Astrocyte (in vitro differentiated cells and primary cell): ENCODE measurements around the gene DUS3L. TPM values are rescaled to one million over a fixed set of nuclear protein-coding genes. Genes with fewer than 3 reads are reported as not detected.

Experiments
- DNase-seq: peaks from one replicate; pipeline ENCODE4 v3.0.0-alpha.2; 2010; ENCODE audit warnings: low read depth
- FAIRE-seq: peaks from 2 replicates; lab custom pipeline; 2011; peaks lifted over from hg19 to GRCh38; lab: Jason Lieb, UNC
- H2AFZ ChIP-seq: 2 replicates; pipeline ENCODE4 v1.6.0; 2012; ENCODE audit warnings: low read depth, low read length, inconsistent platforms
- H3K27ac ChIP-seq: 2 replicates; pipeline ENCODE4 v1.5.1; 2011; ENCODE audit warnings: low read depth, low read length, inconsistent platforms
- H3K27me3 ChIP-seq: 2 replicates; pipeline ENCODE4 v1.6.0; 2011; ENCODE audit warnings: low read length, inconsistent platforms; ENCODE audit not compliant: insufficient read depth
- H3K36me3 ChIP-seq: 2 replicates; pipeline ENCODE4 v1.5.1; 2011; ENCODE audit warnings: low read length, inconsistent platforms; ENCODE audit not compliant: insufficient read depth
- H3K4me1 ChIP-seq: 2 replicates; pipeline ENCODE4 v1.5.1; 2011; ENCODE audit warnings: low read length, inconsistent platforms; ENCODE audit not compliant: insufficient read depth
- H3K4me2 ChIP-seq: 2 replicates; pipeline ENCODE4 v1.6.0; 2012; ENCODE audit warnings: low read length, inconsistent platforms
- H3K4me3 ChIP-seq: 2 replicates; pipeline ENCODE4 v1.5.1; 2011; ENCODE audit warnings: low read depth, mild to moderate bottlenecking, low read length, inconsistent platforms; ENCODE audit not compliant: insufficient read depth
- H3K79me2 ChIP-seq: 2 replicates; pipeline ENCODE4 v1.6.0; 2012; ENCODE audit warnings: mild to moderate bottlenecking, low read length, inconsistent platforms; ENCODE audit not compliant: insufficient read depth
- H3K9ac ChIP-seq: 2 replicates; pipeline ENCODE4 v1.6.0; 2012; ENCODE audit warnings: mild to moderate bottlenecking, low read length, inconsistent platforms
- H3K9me3 ChIP-seq: 2 replicates; pipeline ENCODE4 v1.5.1; 2012; ENCODE audit warnings: low read depth, mild to moderate bottlenecking, low read length, inconsistent platforms; ENCODE audit not compliant: insufficient read depth
- H4K20me1 ChIP-seq: 2 replicates; pipeline ENCODE4 v1.6.0; 2012; ENCODE audit warnings: low read length, inconsistent platforms; ENCODE audit not compliant: insufficient read depth
- H3K27ac Mint-ChIP-seq: one replicate; pipeline ENCODE4 v1.8.0; 2021; ENCODE audit warnings: mild to moderate bottlenecking, mixed read lengths; ENCODE audit not compliant: unreplicated experiment
- H3K27me3 Mint-ChIP-seq: one replicate; pipeline ENCODE4 v1.8.0; 2021; ENCODE audit warnings: low read depth, mixed read lengths; ENCODE audit not compliant: unreplicated experiment
- H3K36me3 Mint-ChIP-seq: one replicate; pipeline ENCODE4 v1.8.0; 2021; ENCODE audit warnings: low read depth, mixed read lengths; ENCODE audit not compliant: unreplicated experiment
- H3K4me1 Mint-ChIP-seq: one replicate; pipeline ENCODE4 v1.8.0; 2021; ENCODE audit warnings: low read depth, mixed read lengths; ENCODE audit not compliant: unreplicated experiment
- H3K4me3 Mint-ChIP-seq: one replicate; pipeline ENCODE4 v1.8.0; 2021; ENCODE audit warnings: mild to moderate bottlenecking, moderate library complexity, mixed read lengths; ENCODE audit not compliant: unreplicated experiment
- H3K9me3 Mint-ChIP-seq: one replicate; pipeline ENCODE4 v1.8.0; 2021; ENCODE audit warnings: mild to moderate bottlenecking, mixed read lengths; ENCODE audit not compliant: unreplicated experiment
- EZH2 ChIP-seq: IDR thresholded peaks from 2 replicates; pipeline ENCODE4 v1.6.1; 2012; ENCODE audit warnings: mild to moderate bottlenecking, low read length, inconsistent platforms; ENCODE audit not compliant: insufficient read depth
- total RNA-seq: library from RNA; stranded (reverse); gene quantifications from 2 replicates; pipeline ENCODE4 v1.2.1, GENCODE V29; 2021
- TF ChIP-seq, protein P1 (sequence below): IDR thresholded peaks from 2 replicates; pipeline ENCODE4 v1.5.1; 2011; ENCODE audit warnings: low read depth, mild to moderate bottlenecking, inconsistent platforms, low read length, moderate library complexity; ENCODE audit not compliant: insufficient read depth

DUS3L gene
- total RNA-seq, 1 donor from 2014 or later = 18.4 TPM

DNA sequence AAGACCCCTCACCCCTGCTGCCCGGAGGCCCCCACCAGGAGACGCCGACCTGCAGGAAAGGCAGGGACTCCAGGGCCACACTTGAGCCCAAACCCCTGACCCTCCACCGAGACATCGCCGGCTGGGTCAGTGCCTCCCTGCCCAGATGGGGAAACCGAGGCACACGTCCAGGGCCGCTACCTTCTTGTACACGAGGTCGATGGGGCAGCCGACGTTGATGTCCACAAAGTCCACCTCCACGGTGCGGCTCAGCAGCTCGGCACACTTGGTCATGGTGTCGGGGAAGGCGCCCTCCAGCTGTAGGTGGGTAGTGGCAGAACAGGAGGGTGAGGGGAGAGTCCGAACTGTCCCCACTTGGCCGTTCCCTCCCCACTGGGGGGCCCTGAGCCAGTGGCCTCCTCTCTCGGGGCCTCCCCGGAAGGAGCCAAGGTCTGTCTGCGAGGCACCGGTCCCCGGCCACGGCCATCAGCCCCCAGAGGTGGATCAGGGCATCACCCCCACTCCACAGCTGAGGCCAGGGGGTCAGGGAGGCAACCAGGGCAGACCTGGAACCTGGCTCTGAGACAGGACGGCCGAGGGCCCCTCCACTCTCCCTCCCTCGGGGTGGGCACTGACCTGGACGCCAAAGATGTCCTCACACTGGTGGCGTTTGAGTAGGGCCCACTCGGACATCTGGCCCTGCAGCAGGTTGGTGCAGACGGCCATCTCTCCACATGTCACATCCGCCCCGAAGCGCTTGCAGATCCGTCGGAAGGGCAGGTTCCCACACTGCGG lies 3.4 kb downstream of the DUS3L start:
- peaks cover 9% of the 10 kb centered on the region for H3K79me2 ChIP-seq
- TF ChIP-seq EZH2 = no peak
- TF ChIP-seq, protein P1, sequence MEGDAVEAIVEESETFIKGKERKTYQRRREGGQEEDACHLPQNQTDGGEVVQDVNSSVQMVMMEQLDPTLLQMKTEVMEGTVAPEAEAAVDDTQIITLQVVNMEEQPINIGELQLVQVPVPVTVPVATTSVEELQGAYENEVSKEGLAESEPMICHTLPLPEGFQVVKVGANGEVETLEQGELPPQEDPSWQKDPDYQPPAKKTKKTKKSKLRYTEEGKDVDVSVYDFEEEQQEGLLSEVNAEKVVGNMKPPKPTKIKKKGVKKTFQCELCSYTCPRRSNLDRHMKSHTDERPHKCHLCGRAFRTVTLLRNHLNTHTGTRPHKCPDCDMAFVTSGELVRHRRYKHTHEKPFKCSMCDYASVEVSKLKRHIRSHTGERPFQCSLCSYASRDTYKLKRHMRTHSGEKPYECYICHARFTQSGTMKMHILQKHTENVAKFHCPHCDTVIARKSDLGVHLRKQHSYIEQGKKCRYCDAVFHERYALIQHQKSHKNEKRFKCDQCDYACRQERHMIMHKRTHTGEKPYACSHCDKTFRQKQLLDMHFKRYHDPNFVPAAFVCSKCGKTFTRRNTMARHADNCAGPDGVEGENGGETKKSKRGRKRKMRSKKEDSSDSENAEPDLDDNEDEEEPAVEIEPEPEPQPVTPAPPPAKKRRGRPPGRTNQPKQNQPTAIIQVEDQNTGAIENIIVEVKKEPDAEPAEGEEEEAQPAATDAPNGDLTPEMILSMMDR = no peak
- no peak for FAIRE-seq
- peaks cover 7% of the 10 kb centered on the region for H4K20me1 ChIP-seq
- Mint-ChIP-seq H3K36me3 (peaks cover 9% of the 10 kb centered on the region), H3K4me1 (peaks cover 5% of the 10 kb centered on the region), H3K27me3 (no peaks in the 10 kb centered on the region), H3K9me3 (peaks cover 2% of the 10 kb centered on the region), H3K4me3 (no peak overlapping the region), H3K27ac (no peak overlapping the region)
- no peaks in the 10 kb centered on the region for H3K27me3 ChIP-seq
- H3K9ac ChIP-seq = no peak overlapping the region
- peaks cover 7% of the 10 kb centered on the region for H3K4me1 ChIP-seq
- H3K4me2 ChIP-seq = no peak overlapping the region
- H3K4me3 ChIP-seq = no peak overlapping the region
- no peak for DNase-seq
- H2AFZ ChIP-seq = no peak overlapping the region
- H3K9me3 ChIP-seq = no peaks in the 10 kb centered on the region
- H3K36me3 ChIP-seq = peaks cover 5% of the 10 kb centered on the region
- H3K27ac ChIP-seq = no peak overlapping the region

DNA sequence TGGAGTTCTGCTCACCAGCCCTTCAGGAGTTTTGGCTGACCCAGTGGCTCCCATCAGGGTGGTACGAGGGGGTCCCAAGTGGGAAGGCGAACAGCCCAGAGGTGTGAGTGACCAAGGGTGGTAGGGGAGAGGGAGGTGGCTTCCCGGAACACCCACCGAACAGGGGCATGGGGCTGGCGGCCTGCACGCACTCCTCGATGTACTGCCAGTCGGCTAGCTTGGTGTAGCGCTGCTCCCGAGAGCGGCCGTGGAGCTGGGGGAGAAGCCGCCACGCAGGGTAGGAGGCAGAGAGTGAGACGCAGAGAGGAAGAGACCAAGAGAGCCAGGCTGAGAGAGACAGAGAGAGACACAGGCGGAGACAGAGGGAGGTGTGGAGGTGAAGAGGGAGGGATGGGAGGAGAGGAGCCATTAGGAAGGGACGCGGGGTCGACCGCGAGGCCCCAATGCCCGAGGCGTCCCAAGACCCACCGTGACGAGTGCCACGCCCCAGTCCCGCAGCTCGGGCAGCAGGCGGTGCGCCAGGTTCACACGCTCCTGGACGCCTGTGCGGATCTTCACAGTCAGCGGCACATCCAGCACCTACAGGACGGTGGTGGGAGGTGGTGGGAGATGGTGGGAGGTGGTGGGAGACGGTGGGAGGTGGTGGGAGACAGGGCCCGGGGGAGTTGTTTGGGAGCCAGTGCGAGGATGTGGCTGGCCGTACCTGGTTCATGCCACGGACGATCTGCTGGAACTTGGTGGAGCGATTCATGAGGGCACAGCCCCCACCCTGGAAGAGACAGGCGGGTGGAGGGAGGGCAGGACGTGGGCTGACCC lies 4.2 kb downstream of the DUS3L start:
- no peak overlapping the region for H3K27ac Mint-ChIP-seq
- Histone ChIP-seq H4K20me1 (peaks cover 7% of the 10 kb centered on the region), H3K79me2 (peaks cover 9% of the 10 kb centered on the region), H3K27ac (no peak overlapping the region), H3K9me3 (no peaks in the 10 kb centered on the region), H3K4me2 (no peak overlapping the region), H2AFZ (no peak overlapping the region), H3K4me3 (no peak overlapping the region), H3K27me3 (no peaks in the 10 kb centered on the region), H3K4me1 (peaks cover 7% of the 10 kb centered on the region), H3K36me3 (peaks cover 5% of the 10 kb centered on the region), H3K9ac (no peak overlapping the region)
- DNase-seq = no peak
- FAIRE-seq = no peak
- peaks cover 2% of the 10 kb centered on the region for H3K9me3 Mint-ChIP-seq
- peaks cover 5% of the 10 kb centered on the region for H3K4me1 Mint-ChIP-seq
- no peaks in the 10 kb centered on the region for H3K27me3 Mint-ChIP-seq
- TF ChIP-seq, protein P1 = no peak
- peaks cover 9% of the 10 kb centered on the region for H3K36me3 Mint-ChIP-seq
- H3K4me3 Mint-ChIP-seq = no peak overlapping the region
